ENCODE data around the gene SCAF11. TPM values are rescaled to one million over a fixed set of nuclear protein-coding genes. Genes with fewer than 3 reads are reported as not detected.

The SCAF11 gene
- total RNA-seq, 2 experiments from 2014 or later, result 130 TPM

- no TSS peak for BruUV-seq (replicated peaks)
- no peaks in the 10 kb centered on the region for H3K9me2 ChIP-seq (ENCODE audit: insufficient read depth, low read length)
- no peak overlapping the region for H2AFZ ChIP-seq (ENCODE audit: low read length)
- no peak for DNase-seq (ENCODE audit: low spot score)
- H3K4me3 ChIP-seq (ENCODE audit: low read depth, low read length, poor library complexity, severe bottlenecking), result no peak overlapping the region
- H3K27ac ChIP-seq (ENCODE audit: low read depth, low read length, poor library complexity, severe bottlenecking), result no peak overlapping the region
- H4K20me1 ChIP-seq (ENCODE audit: insufficient read depth, low read length), result 0 out of 2 replicates have a peak, but pooled peaks cover 19% of the 10 kb centered on the region
- H3K4me2 ChIP-seq (ENCODE audit: low read length), result no peak overlapping the region
- ChIA-PET CTCF (ENCODE audit: unreplicated experiment) (no interaction called here), POLR2A (no interaction called here)
- H3K36me3 ChIP-seq (ENCODE audit: insufficient read depth, low read length), result peaks cover 93% of the 10 kb centered on the region
- H3K79me2 ChIP-seq (ENCODE audit: insufficient read depth, low read depth, low read length), result peaks cover 97% of the 10 kb centered on the region
- H3K4me1 ChIP-seq (ENCODE audit: insufficient read depth, low read length, poor library complexity, severe bottlenecking), result no peaks in the 10 kb centered on the region
- peaks cover 20% of the 10 kb centered on the region; the same call in 1 of the 2 replicates for H3K9me3 ChIP-seq (ENCODE audit: low read length)
- intact Hi-C loops (cut with micrococcal nuclease; ENCODE audit: unreplicated experiment), result no loop called here
- TF ChIP-seq EZH2phosphoT487 (IDR thresholded peaks at IDR 0.05; ENCODE audit: borderline replicate concordance, low read depth, low read length) (no peak), CTCF (conservative IDR thresholded peaks at IDR 0.05; ENCODE audit: low read length) (no peak)
These were observed 16.8 kb downstream of the SCAF11 start for GRCh38 chr12:45973526-45973925.

GRCh38 chr12:45970391-45970790, 20.0 kb downstream of the SCAF11 start:
- Histone ChIP-seq H4K20me1 (ENCODE audit: insufficient read depth, low read length) (0 out of 2 replicates have a peak, but pooled peaks cover 7% of the 10 kb centered on the region), H3K4me2 (ENCODE audit: low read length) (no peak overlapping the region), H3K9me3 (ENCODE audit: low read length) (peaks cover 20% of the 10 kb centered on the region; the same call in 1 of the 2 replicates), H2AFZ (ENCODE audit: low read length) (no peak overlapping the region), H3K4me1 (ENCODE audit: insufficient read depth, low read length, poor library complexity, severe bottlenecking) (no peaks in the 10 kb centered on the region), H3K79me2 (ENCODE audit: insufficient read depth, low read depth, low read length) (peaks cover 97% of the 10 kb centered on the region), H3K4me3 (ENCODE audit: low read depth, low read length, poor library complexity, severe bottlenecking) (no peak overlapping the region), H3K36me3 (ENCODE audit: insufficient read depth, low read length) (peaks cover 80% of the 10 kb centered on the region), H3K27ac (ENCODE audit: low read depth, low read length, poor library complexity, severe bottlenecking) (no peak overlapping the region), H3K9me2 (ENCODE audit: insufficient read depth, low read length) (no peaks in the 10 kb centered on the region)
- BruUV-seq (replicated peaks), result no TSS peak
- no peak for TF ChIP-seq CTCF (conservative IDR thresholded peaks at IDR 0.05; ENCODE audit: low read length)
- no peak for TF ChIP-seq EZH2phosphoT487 (IDR thresholded peaks at IDR 0.05; ENCODE audit: borderline replicate concordance, low read depth, low read length)
- intact Hi-C loops (cut with micrococcal nuclease; ENCODE audit: unreplicated experiment), result no loop called here
- ChIA-PET POLR2A (interaction anchor here (0.6 kb wide), 1 partner anchor 1250 kb away, joined by 5 read pairs; no protein-coding TSS in a partner anchor), CTCF (ENCODE audit: unreplicated experiment) (no interaction called here)
- DNase-seq (ENCODE audit: low spot score), result no peak

- no peak overlapping the region for H2AFZ ChIP-seq (ENCODE audit: low read length)
- no peak overlapping the region for H3K27ac ChIP-seq (ENCODE audit: low read depth, low read length, poor library complexity, severe bottlenecking)
- TF ChIP-seq EZH2phosphoT487 (IDR thresholded peaks at IDR 0.05; ENCODE audit: borderline replicate concordance, low read depth, low read length) (no peak), CTCF (conservative IDR thresholded peaks at IDR 0.05; ENCODE audit: low read length) (no peak)
- H3K4me2 ChIP-seq (ENCODE audit: low read length), result no peak overlapping the region
- no peaks in the 10 kb centered on the region for H3K4me1 ChIP-seq (ENCODE audit: insufficient read depth, low read length, poor library complexity, severe bottlenecking)
- peaks cover 79% of the 10 kb centered on the region for H3K36me3 ChIP-seq (ENCODE audit: insufficient read depth, low read length)
- no TSS peak for BruUV-seq (replicated peaks)
- ChIA-PET POLR2A (interaction anchor here (0.5 to 1.0 kb wide), 2 partner anchors 20 to 138 kb away, joined by 3 to 4 read pairs; no protein-coding TSS in a partner anchor), CTCF (ENCODE audit: unreplicated experiment) (no interaction called here)
- H4K20me1 ChIP-seq (ENCODE audit: insufficient read depth, low read length), result 0 out of 2 replicates have a peak, but pooled peaks cover 4% of the 10 kb centered on the region
- peaks cover 97% of the 10 kb centered on the region for H3K79me2 ChIP-seq (ENCODE audit: insufficient read depth, low read depth, low read length)
- no peaks in the 10 kb centered on the region for H3K9me2 ChIP-seq (ENCODE audit: insufficient read depth, low read length)
- H3K9me3 ChIP-seq (ENCODE audit: low read length), result peaks cover 24% of the 10 kb centered on the region; the same call in 1 of the 2 replicates
- no peak overlapping the region for H3K4me3 ChIP-seq (ENCODE audit: low read depth, low read length, poor library complexity, severe bottlenecking)
- no peak for DNase-seq (ENCODE audit: low spot score)
- intact Hi-C loops (cut with micrococcal nuclease; ENCODE audit: unreplicated experiment), result no loop called here
These were observed 21.3 kb downstream of the SCAF11 start for GRCh38 chr12:45969084-45969483.
